ENCODE measurements around the gene RAMAC.

DNA sequence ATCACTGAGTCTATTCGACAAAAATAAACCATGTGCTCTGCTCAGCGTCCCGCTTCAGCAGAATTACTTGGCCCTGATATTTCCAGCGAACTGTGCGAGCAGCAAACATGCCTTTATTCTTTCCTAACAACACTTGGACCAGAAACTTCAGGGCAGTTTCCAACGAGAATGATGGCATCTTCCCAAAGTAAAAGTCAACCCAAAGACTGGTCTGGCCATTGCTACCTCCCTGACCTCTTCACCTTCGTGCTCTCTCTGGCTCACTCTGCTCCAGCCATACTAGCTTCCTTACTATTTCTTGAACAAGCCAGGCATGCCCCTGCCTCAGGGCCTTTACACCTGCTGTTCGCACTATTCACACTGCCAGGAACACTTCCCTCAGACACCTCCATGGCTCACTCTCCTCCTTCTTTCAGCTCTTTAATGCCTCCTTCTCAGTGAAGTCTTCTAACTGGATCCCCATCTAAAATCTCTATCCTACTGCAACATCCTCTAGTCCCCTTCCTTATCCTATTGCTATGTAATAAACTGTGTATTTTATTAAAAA lies 39.8 kb upstream of the RAMAC start:
- TF ChIP-seq, protein P1, sequence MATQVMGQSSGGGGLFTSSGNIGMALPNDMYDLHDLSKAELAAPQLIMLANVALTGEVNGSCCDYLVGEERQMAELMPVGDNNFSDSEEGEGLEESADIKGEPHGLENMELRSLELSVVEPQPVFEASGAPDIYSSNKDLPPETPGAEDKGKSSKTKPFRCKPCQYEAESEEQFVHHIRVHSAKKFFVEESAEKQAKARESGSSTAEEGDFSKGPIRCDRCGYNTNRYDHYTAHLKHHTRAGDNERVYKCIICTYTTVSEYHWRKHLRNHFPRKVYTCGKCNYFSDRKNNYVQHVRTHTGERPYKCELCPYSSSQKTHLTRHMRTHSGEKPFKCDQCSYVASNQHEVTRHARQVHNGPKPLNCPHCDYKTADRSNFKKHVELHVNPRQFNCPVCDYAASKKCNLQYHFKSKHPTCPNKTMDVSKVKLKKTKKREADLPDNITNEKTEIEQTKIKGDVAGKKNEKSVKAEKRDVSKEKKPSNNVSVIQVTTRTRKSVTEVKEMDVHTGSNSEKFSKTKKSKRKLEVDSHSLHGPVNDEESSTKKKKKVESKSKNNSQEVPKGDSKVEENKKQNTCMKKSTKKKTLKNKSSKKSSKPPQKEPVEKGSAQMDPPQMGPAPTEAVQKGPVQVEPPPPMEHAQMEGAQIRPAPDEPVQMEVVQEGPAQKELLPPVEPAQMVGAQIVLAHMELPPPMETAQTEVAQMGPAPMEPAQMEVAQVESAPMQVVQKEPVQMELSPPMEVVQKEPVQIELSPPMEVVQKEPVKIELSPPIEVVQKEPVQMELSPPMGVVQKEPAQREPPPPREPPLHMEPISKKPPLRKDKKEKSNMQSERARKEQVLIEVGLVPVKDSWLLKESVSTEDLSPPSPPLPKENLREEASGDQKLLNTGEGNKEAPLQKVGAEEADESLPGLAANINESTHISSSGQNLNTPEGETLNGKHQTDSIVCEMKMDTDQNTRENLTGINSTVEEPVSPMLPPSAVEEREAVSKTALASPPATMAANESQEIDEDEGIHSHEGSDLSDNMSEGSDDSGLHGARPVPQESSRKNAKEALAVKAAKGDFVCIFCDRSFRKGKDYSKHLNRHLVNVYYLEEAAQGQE (IDR thresholded peaks at IDR 0.05; ENCODE audit: borderline replicate concordance), result no peak
- TF ChIP-seq, protein P2, sequence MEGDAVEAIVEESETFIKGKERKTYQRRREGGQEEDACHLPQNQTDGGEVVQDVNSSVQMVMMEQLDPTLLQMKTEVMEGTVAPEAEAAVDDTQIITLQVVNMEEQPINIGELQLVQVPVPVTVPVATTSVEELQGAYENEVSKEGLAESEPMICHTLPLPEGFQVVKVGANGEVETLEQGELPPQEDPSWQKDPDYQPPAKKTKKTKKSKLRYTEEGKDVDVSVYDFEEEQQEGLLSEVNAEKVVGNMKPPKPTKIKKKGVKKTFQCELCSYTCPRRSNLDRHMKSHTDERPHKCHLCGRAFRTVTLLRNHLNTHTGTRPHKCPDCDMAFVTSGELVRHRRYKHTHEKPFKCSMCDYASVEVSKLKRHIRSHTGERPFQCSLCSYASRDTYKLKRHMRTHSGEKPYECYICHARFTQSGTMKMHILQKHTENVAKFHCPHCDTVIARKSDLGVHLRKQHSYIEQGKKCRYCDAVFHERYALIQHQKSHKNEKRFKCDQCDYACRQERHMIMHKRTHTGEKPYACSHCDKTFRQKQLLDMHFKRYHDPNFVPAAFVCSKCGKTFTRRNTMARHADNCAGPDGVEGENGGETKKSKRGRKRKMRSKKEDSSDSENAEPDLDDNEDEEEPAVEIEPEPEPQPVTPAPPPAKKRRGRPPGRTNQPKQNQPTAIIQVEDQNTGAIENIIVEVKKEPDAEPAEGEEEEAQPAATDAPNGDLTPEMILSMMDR (IDR thresholded peaks at IDR 0.05; ENCODE audit: poor library complexity, severe bottlenecking), result no peak
- TF ChIP-seq EZH2 (IDR thresholded peaks at IDR 0.05; ENCODE audit: borderline replicate concordance, insufficient read depth, low read length, poor library complexity, severe bottlenecking) (no peak), POLR2AphosphoS5 (IDR thresholded peaks at IDR 0.05) (no peak)
